K562 (cell line): ENCODE measurements around the gene CBX8. TPM values are rescaled to one million over a fixed set of nuclear protein-coding genes. Genes with fewer than 3 reads are reported as not detected.

ENCODE experiments used
- ATF1 ChIP-seq, 2 experiments: fragments of 450-650 bp in 1 of 2; IDR thresholded peaks; 2 replicates each; pipeline ENCODE4 v1.6.1; 2016; ENCODE audit warnings: missing compliant biosample characterization in 1 of 2, missing genetic modification characterization in 1 of 2
- ESRRA ChIP-seq: fragments of 450-650 bp; IDR thresholded peaks from 2 replicates; pipeline ENCODE4 v1.6.1; 2014; ENCODE audit warnings: low read depth, mild to moderate bottlenecking, moderate library complexity, borderline replicate concordance
- GABPB1 ChIP-seq: sonication (generic); formaldehyde crosslinking; IDR thresholded peaks from 2 replicates; pipeline ENCODE4 v1.8.0; 2022; ENCODE audit warnings: mild to moderate bottlenecking, missing genetic modification reagents
- GABPB2 ChIP-seq: fragments of 250-450 bp; sonication (Bioruptor Pico); conservative IDR thresholded peaks from 2 replicates; pipeline ENCODE4 v1.5.1; 2021; ENCODE audit warnings: mild to moderate bottlenecking
- KDM1A ChIP-seq, 2 experiments: fragments of 450-650 bp; IDR thresholded peaks; 2 replicates each; pipeline ENCODE4 v1.6.1; 2016; ENCODE audit warnings: mild to moderate bottlenecking in 2 of 2
- L3MBTL2 ChIP-seq: fragments of 450-650 bp; IDR thresholded peaks from 2 replicates; pipeline ENCODE4 v1.6.1; 2016; ENCODE audit warnings: mild to moderate bottlenecking, moderate library complexity
- NUFIP1 ChIP-seq: fragments of 450-650 bp; IDR thresholded peaks from 2 replicates; pipeline ENCODE4 v1.6.1; 2018; ENCODE audit not compliant: partially characterized antibody
- PHB ChIP-seq: fragments of 250-450 bp; sonication (Bioruptor Pico); IDR thresholded peaks from 2 replicates; pipeline ENCODE4 v1.5.0; 2021
- RBM25 ChIP-seq: fragments of 200-400 bp; formaldehyde crosslinking; IDR thresholded peaks from 2 replicates; pipeline ENCODE4 v1.6.1; 2018; ENCODE audit warnings: low read length, low read depth, moderate library complexity; ENCODE audit not compliant: severe bottlenecking
- SP1 ChIP-seq: sonication (generic); formaldehyde crosslinking; IDR thresholded peaks from 2 replicates; pipeline ENCODE4 v1.8.1; 2022; ENCODE audit warnings: mild to moderate bottlenecking, missing genetic modification reagents
- ZEB2 ChIP-seq: fragments of 450-650 bp; IDR thresholded peaks from 2 replicates; pipeline ENCODE4 v1.6.1; 2016
- polyA plus RNA-seq, 8 experiments: library from polyadenylated mRNA; depleted of rRNA in 4 of 8; stranded (reverse) in 5 of 8; unstranded in 3 of 8; fragments of >200 nt; fragmentation: Nextera tagmentation in 2 of 8; fragmentation: Illumina TruSeq in 1 of 8; extraction: Ambion mirVana in 2 of 8; extraction: Trizol in 1 of 8; gene quantifications; 2 replicates each; pipeline versions ENCODE4 v1.2.1 to v1.2.3, GENCODE V29; 2011 to 2014; ENCODE audit warnings: inconsistent platforms in 1 of 8, missing spikeins in 1 of 8
- total RNA-seq, 7 experiments: library from RNA; depleted of rRNA in 6 of 7; stranded (reverse); fragments of >200 nt in 6 of 7; fragmentation: Illumina TruSeq in 2 of 7; extraction: Trizol in 2 of 7; gene quantifications; 2 replicates each; pipeline versions ENCODE4 v1.2.1 to v1.2.3, GENCODE V29; 2011 to 2021; ENCODE audit warnings: low replicate concordance in 1 of 7
- TF ChIP-seq, protein P1 (sequence below): sonication (generic); formaldehyde crosslinking; IDR thresholded peaks from 2 replicates; pipeline ENCODE4 v1.8.0; 2022; ENCODE audit warnings: mild to moderate bottlenecking, missing genetic modification reagents
- TF ChIP-seq, protein P2 (sequence below): fragments of 450-650 bp; IDR thresholded peaks from 2 replicates; pipeline ENCODE4 v1.7.1; 2018; ENCODE audit warnings: mild to moderate bottlenecking, low read depth; ENCODE audit not compliant: partially characterized antibody
- TF ChIP-seq, protein P3 (sequence below): fragments of 450-650 bp; formaldehyde crosslinking; IDR thresholded peaks from 2 replicates; pipeline ENCODE4 v1.4.0; 2020; ENCODE audit warnings: mild to moderate bottlenecking, moderate library complexity
- TF ChIP-seq, protein P4 (sequence below): fragments of 200-800 bp; sonication (Bioruptor generic); IDR thresholded peaks from 2 replicates; pipeline ENCODE4 v1.6.1; 2017; ENCODE audit warnings: missing genetic modification characterization, missing compliant biosample characterization

CBX8 gene
- total and polyA plus RNA-seq, 9 of the 15 experiments (the other 6 are each of a cell fraction or from before 2014, with no cell fraction given) = 0.08 to 11.9 (median 2.6) TPM

DNA sequence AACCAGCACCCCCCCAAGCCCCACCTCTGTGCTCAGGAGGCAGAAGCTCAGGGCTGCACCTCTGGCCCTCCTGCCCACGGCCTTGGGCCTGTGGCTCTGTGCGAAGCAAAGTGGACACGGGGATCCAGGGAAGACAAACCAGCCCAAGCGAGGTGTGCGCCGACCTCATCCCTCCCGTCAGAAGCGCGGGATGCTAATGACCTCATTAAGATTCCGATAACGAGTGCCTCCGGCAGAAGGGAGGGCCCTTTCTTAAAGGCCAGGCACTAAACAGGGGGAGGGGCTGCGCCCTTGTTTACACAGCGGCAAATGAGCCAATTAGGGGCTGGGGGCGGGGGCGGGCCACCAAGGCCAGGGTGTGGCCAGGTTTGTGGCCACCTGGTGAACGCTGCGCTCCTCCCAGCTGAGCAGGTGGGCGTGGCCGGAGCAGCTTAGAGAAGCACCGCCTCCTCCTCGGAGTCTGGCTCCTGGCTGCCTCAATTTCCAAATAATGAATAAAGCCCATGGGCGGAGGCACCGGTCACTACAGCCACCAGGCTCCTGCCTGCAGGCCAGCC lies 39.2 kb upstream of the CBX8 start (continued):
- TF ChIP-seq, protein P1, sequence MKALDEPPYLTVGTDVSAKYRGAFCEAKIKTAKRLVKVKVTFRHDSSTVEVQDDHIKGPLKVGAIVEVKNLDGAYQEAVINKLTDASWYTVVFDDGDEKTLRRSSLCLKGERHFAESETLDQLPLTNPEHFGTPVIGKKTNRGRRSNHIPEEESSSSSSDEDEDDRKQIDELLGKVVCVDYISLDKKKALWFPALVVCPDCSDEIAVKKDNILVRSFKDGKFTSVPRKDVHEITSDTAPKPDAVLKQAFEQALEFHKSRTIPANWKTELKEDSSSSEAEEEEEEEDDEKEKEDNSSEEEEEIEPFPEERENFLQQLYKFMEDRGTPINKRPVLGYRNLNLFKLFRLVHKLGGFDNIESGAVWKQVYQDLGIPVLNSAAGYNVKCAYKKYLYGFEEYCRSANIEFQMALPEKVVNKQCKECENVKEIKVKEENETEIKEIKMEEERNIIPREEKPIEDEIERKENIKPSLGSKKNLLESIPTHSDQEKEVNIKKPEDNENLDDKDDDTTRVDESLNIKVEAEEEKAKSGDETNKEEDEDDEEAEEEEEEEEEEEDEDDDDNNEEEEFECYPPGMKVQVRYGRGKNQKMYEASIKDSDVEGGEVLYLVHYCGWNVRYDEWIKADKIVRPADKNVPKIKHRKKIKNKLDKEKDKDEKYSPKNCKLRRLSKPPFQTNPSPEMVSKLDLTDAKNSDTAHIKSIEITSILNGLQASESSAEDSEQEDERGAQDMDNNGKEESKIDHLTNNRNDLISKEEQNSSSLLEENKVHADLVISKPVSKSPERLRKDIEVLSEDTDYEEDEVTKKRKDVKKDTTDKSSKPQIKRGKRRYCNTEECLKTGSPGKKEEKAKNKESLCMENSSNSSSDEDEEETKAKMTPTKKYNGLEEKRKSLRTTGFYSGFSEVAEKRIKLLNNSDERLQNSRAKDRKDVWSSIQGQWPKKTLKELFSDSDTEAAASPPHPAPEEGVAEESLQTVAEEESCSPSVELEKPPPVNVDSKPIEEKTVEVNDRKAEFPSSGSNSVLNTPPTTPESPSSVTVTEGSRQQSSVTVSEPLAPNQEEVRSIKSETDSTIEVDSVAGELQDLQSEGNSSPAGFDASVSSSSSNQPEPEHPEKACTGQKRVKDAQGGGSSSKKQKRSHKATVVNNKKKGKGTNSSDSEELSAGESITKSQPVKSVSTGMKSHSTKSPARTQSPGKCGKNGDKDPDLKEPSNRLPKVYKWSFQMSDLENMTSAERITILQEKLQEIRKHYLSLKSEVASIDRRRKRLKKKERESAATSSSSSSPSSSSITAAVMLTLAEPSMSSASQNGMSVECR (CRISPR knock-in tag) = peak; percentile 51; the same call in 1 of the 2 replicates
- TF ChIP-seq L3MBTL2 (peak; percentile 61; the same call in 1 of the 2 replicates), GABPB1 (peak; percentile 13; the same call in 1 of the 2 replicates), GABPB2 (CRISPR knock-in tag) (no peak), PHB (CRISPR knock-in tag) (no peak), ESRRA (no peak; the same call in 1 of the 2 replicates), SP1 (peak; percentile 86), ZEB2 (peak; percentile 65), RBM25 (no peak), NUFIP1 (no peak), KDM1A (IDR thresholded peaks at IDR 0.05) (peak in 1 of 2 experiments; percentile 24; a peak in 1 of 4 replicates), ATF1 (CRISPR knock-in tag; IDR thresholded peaks at IDR 0.05) (no peak), ATF1 (tag; IDR thresholded peaks at IDR 0.05) (peak; percentile 68)
- TF ChIP-seq, protein P2, sequence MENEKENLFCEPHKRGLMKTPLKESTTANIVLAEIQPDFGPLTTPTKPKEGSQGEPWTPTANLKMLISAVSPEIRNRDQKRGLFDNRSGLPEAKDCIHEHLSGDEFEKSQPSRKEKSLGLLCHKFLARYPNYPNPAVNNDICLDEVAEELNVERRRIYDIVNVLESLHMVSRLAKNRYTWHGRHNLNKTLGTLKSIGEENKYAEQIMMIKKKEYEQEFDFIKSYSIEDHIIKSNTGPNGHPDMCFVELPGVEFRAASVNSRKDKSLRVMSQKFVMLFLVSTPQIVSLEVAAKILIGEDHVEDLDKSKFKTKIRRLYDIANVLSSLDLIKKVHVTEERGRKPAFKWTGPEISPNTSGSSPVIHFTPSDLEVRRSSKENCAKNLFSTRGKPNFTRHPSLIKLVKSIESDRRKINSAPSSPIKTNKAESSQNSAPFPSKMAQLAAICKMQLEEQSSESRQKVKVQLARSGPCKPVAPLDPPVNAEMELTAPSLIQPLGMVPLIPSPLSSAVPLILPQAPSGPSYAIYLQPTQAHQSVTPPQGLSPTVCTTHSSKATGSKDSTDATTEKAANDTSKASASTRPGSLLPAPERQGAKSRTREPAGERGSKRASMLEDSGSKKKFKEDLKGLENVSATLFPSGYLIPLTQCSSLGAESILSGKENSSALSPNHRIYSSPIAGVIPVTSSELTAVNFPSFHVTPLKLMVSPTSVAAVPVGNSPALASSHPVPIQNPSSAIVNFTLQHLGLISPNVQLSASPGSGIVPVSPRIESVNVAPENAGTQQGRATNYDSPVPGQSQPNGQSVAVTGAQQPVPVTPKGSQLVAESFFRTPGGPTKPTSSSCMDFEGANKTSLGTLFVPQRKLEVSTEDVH = peak; percentile 73
- TF ChIP-seq, protein P3, sequence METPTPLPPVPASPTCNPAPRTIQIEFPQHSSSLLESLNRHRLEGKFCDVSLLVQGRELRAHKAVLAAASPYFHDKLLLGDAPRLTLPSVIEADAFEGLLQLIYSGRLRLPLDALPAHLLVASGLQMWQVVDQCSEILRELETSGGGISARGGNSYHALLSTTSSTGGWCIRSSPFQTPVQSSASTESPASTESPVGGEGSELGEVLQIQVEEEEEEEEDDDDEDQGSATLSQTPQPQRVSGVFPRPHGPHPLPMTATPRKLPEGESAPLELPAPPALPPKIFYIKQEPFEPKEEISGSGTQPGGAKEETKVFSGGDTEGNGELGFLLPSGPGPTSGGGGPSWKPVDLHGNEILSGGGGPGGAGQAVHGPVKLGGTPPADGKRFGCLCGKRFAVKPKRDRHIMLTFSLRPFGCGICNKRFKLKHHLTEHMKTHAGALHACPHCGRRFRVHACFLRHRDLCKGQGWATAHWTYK (CRISPR knock-in tag) = peak; percentile 92
- TF ChIP-seq, protein P4, sequence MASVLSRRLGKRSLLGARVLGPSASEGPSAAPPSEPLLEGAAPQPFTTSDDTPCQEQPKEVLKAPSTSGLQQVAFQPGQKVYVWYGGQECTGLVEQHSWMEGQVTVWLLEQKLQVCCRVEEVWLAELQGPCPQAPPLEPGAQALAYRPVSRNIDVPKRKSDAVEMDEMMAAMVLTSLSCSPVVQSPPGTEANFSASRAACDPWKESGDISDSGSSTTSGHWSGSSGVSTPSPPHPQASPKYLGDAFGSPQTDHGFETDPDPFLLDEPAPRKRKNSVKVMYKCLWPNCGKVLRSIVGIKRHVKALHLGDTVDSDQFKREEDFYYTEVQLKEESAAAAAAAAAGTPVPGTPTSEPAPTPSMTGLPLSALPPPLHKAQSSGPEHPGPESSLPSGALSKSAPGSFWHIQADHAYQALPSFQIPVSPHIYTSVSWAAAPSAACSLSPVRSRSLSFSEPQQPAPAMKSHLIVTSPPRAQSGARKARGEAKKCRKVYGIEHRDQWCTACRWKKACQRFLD = peak; percentile 75
